ENCODE results near the gene CAMTA2. TPM values are rescaled to one million over a fixed set of nuclear protein-coding genes. Genes with fewer than 3 reads are reported as not detected.

The CAMTA2 gene
- total and polyA plus RNA-seq, 9 of the 15 experiments (the other 6 are each of a cell fraction or from before 2014, with no cell fraction given), result 0.24 to 25.1 (median 6.3) TPM

DNA sequence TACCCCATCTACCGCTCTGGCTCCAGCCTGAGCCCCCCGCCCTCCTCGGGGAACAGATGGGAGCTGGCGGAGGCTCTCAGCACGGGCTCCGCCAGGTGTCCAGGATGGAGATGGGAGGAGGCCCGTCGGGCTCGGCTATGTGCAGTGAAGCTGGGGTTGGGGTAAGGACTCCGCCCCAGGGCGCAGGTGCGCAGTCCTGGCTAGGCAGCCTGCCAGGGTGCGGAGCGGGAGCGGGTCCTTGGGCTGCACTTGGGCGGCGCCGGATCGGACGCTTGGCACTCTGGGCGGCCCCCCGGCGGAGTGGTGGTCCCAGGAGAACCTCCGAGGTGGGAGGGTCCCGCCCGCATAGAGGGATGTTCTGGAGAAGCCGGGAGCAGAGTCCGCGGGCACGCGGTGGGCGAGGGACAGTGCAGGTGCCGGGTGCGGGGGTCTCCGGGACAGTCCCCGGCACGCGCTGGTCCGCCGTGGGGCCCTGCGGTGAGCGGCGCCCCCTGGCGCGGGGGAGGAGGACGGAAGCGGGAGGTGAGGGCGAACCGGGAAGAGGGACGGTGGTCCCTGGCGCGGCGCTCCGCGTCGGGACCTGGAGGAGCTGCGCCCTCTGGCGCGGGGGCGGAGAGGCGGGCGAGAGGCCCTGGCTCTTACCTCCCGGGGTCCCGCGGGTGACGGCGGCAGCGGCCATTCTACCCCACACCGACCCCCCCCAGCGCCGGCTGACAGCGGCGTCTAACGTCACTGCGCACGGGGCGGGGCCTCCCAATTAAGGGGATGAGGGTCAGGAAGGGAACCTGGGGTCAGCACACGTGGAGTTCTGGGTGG, at the start of gene CAMTA2 (continued):
- TF ChIP-seq, protein P1, sequence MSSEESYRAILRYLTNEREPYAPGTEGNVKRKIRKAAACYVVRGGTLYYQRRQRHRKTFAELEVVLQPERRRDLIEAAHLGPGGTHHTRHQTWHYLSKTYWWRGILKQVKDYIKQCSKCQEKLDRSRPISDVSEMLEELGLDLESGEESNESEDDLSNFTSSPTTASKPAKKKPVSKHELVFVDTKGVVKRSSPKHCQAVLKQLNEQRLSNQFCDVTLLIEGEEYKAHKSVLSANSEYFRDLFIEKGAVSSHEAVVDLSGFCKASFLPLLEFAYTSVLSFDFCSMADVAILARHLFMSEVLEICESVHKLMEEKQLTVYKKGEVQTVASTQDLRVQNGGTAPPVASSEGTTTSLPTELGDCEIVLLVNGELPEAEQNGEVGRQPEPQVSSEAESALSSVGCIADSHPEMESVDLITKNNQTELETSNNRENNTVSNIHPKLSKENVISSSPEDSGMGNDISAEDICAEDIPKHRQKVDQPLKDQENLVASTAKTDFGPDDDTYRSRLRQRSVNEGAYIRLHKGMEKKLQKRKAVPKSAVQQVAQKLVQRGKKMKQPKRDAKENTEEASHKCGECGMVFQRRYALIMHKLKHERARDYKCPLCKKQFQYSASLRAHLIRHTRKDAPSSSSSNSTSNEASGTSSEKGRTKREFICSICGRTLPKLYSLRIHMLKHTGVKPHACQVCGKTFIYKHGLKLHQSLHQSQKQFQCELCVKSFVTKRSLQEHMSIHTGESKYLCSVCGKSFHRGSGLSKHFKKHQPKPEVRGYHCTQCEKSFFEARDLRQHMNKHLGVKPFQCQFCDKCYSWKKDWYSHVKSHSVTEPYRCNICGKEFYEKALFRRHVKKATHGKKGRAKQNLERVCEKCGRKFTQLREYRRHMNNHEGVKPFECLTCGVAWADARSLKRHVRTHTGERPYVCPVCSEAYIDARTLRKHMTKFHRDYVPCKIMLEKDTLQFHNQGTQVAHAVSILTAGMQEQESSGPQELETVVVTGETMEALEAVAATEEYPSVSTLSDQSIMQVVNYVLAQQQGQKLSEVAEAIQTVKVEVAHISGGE (CRISPR knock-in tag; IDR thresholded peaks at IDR 0.05), result peak in 1 of 3 experiments; percentile 63; a peak in 1 of 6 replicates
- TF ChIP-seq YY1 (IDR thresholded peaks at IDR 0.05; ENCODE audit: borderline replicate concordance in 1 of 3, control insufficient read depth in 1 of 3, extremely low read depth in 1 of 3, insufficient read depth in 3 of 3, insufficient read length in 1 of 3, insufficient replicate concordance in 2 of 3, low read depth in 1 of 3, low read length in 2 of 3) (peak; percentile 31 to 86 (median 84)), MYC (IDR thresholded peaks at IDR 0.05; ENCODE audit: low read depth, low read length) (peak; percentile 88), MYC (CRISPR knock-in tag; IDR thresholded peaks at IDR 0.05; ENCODE audit: borderline replicate concordance, low read depth) (no peak), ZNF445 (CRISPR knock-in tag; IDR thresholded peaks at IDR 0.05; ENCODE audit: low read depth) (no peak), SNIP1 (IDR thresholded peaks at IDR 0.05; ENCODE audit: low read depth) (peak; percentile 48; the same call in 1 of the 2 replicates), HCFC1 (IDR thresholded peaks at IDR 0.05; ENCODE audit: low read depth, low read length) (peak; percentile 79), FOSL1 (tag; conservative IDR thresholded peaks at IDR 0.05) (peak; percentile 51; the same call in 1 of the 2 replicates), EWSR1 (IDR thresholded peaks at IDR 0.05; ENCODE audit: borderline replicate concordance, low read depth, partially characterized antibody) (no peak), ZBTB7A (IDR thresholded peaks at IDR 0.05; ENCODE audit: borderline replicate concordance, control insufficient read depth, low read depth, low read length) (peak; percentile 97), SIN3A (IDR thresholded peaks at IDR 0.05; ENCODE audit: borderline replicate concordance in 2 of 2, control insufficient read depth in 1 of 2, low read depth in 2 of 2, low read length in 2 of 2) (peak in 1 of 2 experiments; percentile 60; a peak in 2 of 4 replicates), SP1 (CRISPR knock-in tag; IDR thresholded peaks at IDR 0.05) (peak; percentile 65)
- TF ChIP-seq, protein P2, sequence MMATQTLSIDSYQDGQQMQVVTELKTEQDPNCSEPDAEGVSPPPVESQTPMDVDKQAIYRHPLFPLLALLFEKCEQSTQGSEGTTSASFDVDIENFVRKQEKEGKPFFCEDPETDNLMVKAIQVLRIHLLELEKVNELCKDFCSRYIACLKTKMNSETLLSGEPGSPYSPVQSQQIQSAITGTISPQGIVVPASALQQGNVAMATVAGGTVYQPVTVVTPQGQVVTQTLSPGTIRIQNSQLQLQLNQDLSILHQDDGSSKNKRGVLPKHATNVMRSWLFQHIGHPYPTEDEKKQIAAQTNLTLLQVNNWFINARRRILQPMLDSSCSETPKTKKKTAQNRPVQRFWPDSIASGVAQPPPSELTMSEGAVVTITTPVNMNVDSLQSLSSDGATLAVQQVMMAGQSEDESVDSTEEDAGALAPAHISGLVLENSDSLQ (IDR thresholded peaks at IDR 0.05), result peak; percentile 60; the same call in 1 of the 2 replicates
- TF ChIP-seq, protein P3, sequence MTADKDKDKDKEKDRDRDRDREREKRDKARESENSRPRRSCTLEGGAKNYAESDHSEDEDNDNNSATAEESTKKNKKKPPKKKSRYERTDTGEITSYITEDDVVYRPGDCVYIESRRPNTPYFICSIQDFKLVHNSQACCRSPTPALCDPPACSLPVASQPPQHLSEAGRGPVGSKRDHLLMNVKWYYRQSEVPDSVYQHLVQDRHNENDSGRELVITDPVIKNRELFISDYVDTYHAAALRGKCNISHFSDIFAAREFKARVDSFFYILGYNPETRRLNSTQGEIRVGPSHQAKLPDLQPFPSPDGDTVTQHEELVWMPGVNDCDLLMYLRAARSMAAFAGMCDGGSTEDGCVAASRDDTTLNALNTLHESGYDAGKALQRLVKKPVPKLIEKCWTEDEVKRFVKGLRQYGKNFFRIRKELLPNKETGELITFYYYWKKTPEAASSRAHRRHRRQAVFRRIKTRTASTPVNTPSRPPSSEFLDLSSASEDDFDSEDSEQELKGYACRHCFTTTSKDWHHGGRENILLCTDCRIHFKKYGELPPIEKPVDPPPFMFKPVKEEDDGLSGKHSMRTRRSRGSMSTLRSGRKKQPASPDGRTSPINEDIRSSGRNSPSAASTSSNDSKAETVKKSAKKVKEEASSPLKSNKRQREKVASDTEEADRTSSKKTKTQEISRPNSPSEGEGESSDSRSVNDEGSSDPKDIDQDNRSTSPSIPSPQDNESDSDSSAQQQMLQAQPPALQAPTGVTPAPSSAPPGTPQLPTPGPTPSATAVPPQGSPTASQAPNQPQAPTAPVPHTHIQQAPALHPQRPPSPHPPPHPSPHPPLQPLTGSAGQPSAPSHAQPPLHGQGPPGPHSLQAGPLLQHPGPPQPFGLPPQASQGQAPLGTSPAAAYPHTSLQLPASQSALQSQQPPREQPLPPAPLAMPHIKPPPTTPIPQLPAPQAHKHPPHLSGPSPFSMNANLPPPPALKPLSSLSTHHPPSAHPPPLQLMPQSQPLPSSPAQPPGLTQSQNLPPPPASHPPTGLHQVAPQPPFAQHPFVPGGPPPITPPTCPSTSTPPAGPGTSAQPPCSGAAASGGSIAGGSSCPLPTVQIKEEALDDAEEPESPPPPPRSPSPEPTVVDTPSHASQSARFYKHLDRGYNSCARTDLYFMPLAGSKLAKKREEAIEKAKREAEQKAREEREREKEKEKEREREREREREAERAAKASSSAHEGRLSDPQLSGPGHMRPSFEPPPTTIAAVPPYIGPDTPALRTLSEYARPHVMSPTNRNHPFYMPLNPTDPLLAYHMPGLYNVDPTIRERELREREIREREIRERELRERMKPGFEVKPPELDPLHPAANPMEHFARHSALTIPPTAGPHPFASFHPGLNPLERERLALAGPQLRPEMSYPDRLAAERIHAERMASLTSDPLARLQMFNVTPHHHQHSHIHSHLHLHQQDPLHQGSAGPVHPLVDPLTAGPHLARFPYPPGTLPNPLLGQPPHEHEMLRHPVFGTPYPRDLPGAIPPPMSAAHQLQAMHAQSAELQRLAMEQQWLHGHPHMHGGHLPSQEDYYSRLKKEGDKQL (CRISPR knock-in tag; IDR thresholded peaks at IDR 0.05; ENCODE audit: borderline replicate concordance), result 0 out of 2 replicates have a peak, but pooled peaks have one; percentile 26
